ENCODE results near the gene KDM2A. TPM values are rescaled to one million over a fixed set of nuclear protein-coding genes. Genes with fewer than 3 reads are reported as not detected.

Gene KDM2A
- total and polyA plus RNA-seq, 2 donors (not counting 3 experiments of a cell fraction or from before 2014, with no cell fraction given) = 72.2 to 79.5 TPM

GRCh38 chr11:67282876-67283371 is 163.9 kb downstream of the KDM2A start:
- dilution Hi-C loops (cut with MboI; ENCODE audit: extremely low pct_ligation_motif_present, low sequenced_read_pairs) (no loop called here), intact Hi-C loops (cut with micrococcal nuclease) (no loop called here)
- H3K36me3 ChIP-seq (ENCODE audit: control insufficient read depth in 2 of 2, extremely low read depth in 1 of 2, insufficient read depth in 2 of 2, low read length in 2 of 2) = peaks cover 8 to 64% of the 10 kb centered on the region in 2 experiments
- H3K4me2 ChIP-seq (ENCODE audit: insufficient read depth, low read length) = no peak overlapping the region
- H3K27me3 ChIP-seq (ENCODE audit: control insufficient read depth in 2 of 2, insufficient read depth in 2 of 2, low read length in 2 of 2) = no peaks in the 10 kb centered on the region
- H3K9me1 ChIP-seq (replicated peaks; ENCODE audit: control insufficient read depth, extremely low read depth, insufficient read depth, low read length) = no peaks in the 10 kb centered on the region
- ChIA-PET CTCF (interaction anchor here (0.8 to 1.6 kb wide), 3 partner anchors 10 to 19 kb away, joined by 3 to 5 read pairs (median 4); no protein-coding TSS in a partner anchor), POLR2A (interaction anchor here (0.6 kb wide), 1 partner anchor 14 kb away, joined by 4 read pairs; no protein-coding TSS in a partner anchor)
- H3K9ac ChIP-seq (replicated peaks; ENCODE audit: extremely low read depth, insufficient read depth, low read length) = no peak overlapping the region
- H3K4me3 ChIP-seq (replicated peaks in 1 of 3; ENCODE audit: insufficient read depth in 1 of 3, low read depth in 1 of 3, low read length in 3 of 3) = no peak overlapping the region
- FAIRE-seq (no peak), DNase-seq (ENCODE audit: low read depth, low spot score) (no peak)
- peaks cover 7% of the 10 kb centered on the region for H3K4me1 ChIP-seq (ENCODE audit: control insufficient read depth, extremely low read depth, insufficient read depth, low read length)
- peaks cover 4% of the 10 kb centered on the region for H3K79me2 ChIP-seq (ENCODE audit: control insufficient read depth, insufficient read depth, low read length)
- H2AFZ ChIP-seq (ENCODE audit: low read depth, low read length) = no peak overlapping the region
- no peak overlapping the region for H3K27ac ChIP-seq (ENCODE audit: insufficient read depth, low read depth, low read length)
- BruUV-seq (replicated peaks) = no TSS peak
- no peaks in the 10 kb centered on the region for H4K20me1 ChIP-seq (replicated peaks; ENCODE audit: control insufficient read depth, extremely low read depth, insufficient read depth, low read length)
- no peak for TF ChIP-seq FOS (IDR thresholded peaks at IDR 0.05; ENCODE audit: borderline replicate concordance, insufficient read depth, low read length)
- TF ChIP-seq, protein P1, sequence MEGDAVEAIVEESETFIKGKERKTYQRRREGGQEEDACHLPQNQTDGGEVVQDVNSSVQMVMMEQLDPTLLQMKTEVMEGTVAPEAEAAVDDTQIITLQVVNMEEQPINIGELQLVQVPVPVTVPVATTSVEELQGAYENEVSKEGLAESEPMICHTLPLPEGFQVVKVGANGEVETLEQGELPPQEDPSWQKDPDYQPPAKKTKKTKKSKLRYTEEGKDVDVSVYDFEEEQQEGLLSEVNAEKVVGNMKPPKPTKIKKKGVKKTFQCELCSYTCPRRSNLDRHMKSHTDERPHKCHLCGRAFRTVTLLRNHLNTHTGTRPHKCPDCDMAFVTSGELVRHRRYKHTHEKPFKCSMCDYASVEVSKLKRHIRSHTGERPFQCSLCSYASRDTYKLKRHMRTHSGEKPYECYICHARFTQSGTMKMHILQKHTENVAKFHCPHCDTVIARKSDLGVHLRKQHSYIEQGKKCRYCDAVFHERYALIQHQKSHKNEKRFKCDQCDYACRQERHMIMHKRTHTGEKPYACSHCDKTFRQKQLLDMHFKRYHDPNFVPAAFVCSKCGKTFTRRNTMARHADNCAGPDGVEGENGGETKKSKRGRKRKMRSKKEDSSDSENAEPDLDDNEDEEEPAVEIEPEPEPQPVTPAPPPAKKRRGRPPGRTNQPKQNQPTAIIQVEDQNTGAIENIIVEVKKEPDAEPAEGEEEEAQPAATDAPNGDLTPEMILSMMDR (IDR thresholded peaks at IDR 0.05; ENCODE audit: extremely low read depth in 1 of 2, insufficient read depth in 1 of 2, low read depth in 1 of 2, low read length in 2 of 2) = no peak
- TF ChIP-seq MAX (IDR thresholded peaks at IDR 0.05; ENCODE audit: insufficient read depth, insufficient read length) = no peak
- no peak for TF ChIP-seq POLR2A (IDR thresholded peaks at IDR 0.05; ENCODE audit: low read depth, low read length)
- no peak for TF ChIP-seq GATA2 (IDR thresholded peaks at IDR 0.05; ENCODE audit: insufficient read depth, insufficient read length, low read depth, low read length)
- TF ChIP-seq MYC (IDR thresholded peaks at IDR 0.05; ENCODE audit: low read depth, low read length) = no peak
- TF ChIP-seq JUN (IDR thresholded peaks at IDR 0.05; ENCODE audit: borderline replicate concordance, insufficient read depth, insufficient read length, low read depth) = no peak
- no peak for TF ChIP-seq EZH2 (IDR thresholded peaks at IDR 0.05; ENCODE audit: borderline replicate concordance, low read depth, low read length, severe bottlenecking)
- TF ChIP-seq POLR2AphosphoS5 (IDR thresholded peaks at IDR 0.05; ENCODE audit: insufficient read depth, low read depth, low read length) = no peak
- no peaks in the 10 kb centered on the region for H3K9me3 ChIP-seq (replicated peaks; ENCODE audit: control insufficient read depth, insufficient read depth, low read length)
